IMR-90 (cell line): ENCODE measurements around the gene N4BP2. TPM values are rescaled to one million over a fixed set of nuclear protein-coding genes. Genes with fewer than 3 reads are reported as not detected.

ENCODE experiments used
- ATAC-seq: fragments of 200-7000 bp; cut with Tn5 transposase; 2 replicates; pipeline ENCODE4 v1.9.1; 2020; ENCODE audit warnings: low read depth, mild to moderate bottlenecking, moderate library complexity
- BruUV-seq: library from RNA; stranded (reverse); fragments of 400-500 nt; replicated peaks from 2 replicates; lab custom pipeline; 2021; lab: Mats Ljungman, UMichigan
- CTCF ChIA-PET: fragments of 300-600 bp; formaldehyde crosslinking; extraction: SDS; loops from one replicate; lab custom pipeline; 2021; ENCODE audit warnings: antibody characterized with exemption; lab: Yijun Ruan, JAX
- POLR2A ChIA-PET: fragments of 300-600 bp; sonication (Branson Sonifier 250); formaldehyde crosslinking; loops from one replicate; lab custom pipeline; 2022; ENCODE audit warnings: antibody characterized with exemption; ENCODE audit not compliant: unreplicated experiment; lab: Charles Lee
- DNase-seq: peaks from one replicate; pipeline ENCODE4 v3.0.0; 2013
- H2AFZ ChIP-seq: replicated peaks from 2 replicates; pipeline ENCODE3; 2013; ENCODE audit warnings: low read length, mild to moderate bottlenecking; ENCODE audit not compliant: poor library complexity
- H2AK5ac ChIP-seq: 2 replicates; pipeline ENCODE4 v1.6.1; 2013; ENCODE audit warnings: low read depth, low read length, inconsistent platforms
- H2AK9ac ChIP-seq: replicated peaks from 2 replicates; pipeline ENCODE3; 2013; ENCODE audit warnings: mild to moderate bottlenecking, low read depth, low read length, moderate library complexity; ENCODE audit not compliant: poor library complexity
- H2BK120ac ChIP-seq: 2 replicates; pipeline ENCODE4 v1.6.1; 2013; ENCODE audit warnings: low read depth, low read length, inconsistent platforms
- H2BK15ac ChIP-seq: 3 replicates; pipeline ENCODE4 v1.6.1; 2013; ENCODE audit warnings: low read depth, low read length, inconsistent platforms
- H2BK20ac ChIP-seq: 2 replicates; pipeline ENCODE4 v1.6.1; 2013; ENCODE audit warnings: low read depth, mild to moderate bottlenecking, inconsistent platforms, low read length, moderate library complexity
- H2BK5ac ChIP-seq: 2 replicates; pipeline ENCODE4 v1.6.1; 2013; ENCODE audit warnings: mild to moderate bottlenecking, low read depth, low read length, inconsistent platforms; ENCODE audit not compliant: poor library complexity, severe bottlenecking
- H3K14ac ChIP-seq: replicated peaks from 2 replicates; pipeline ENCODE4 v1.6.1; 2013; ENCODE audit warnings: low read depth, low read length, inconsistent platforms
- H3K18ac ChIP-seq: 2 replicates; pipeline ENCODE4 v1.6.1; 2013; ENCODE audit warnings: low read depth, low read length, control low read depth
- H3K23ac ChIP-seq: 2 replicates; pipeline ENCODE4 v1.6.1; 2013; ENCODE audit warnings: low read depth, low read length, inconsistent platforms
- H3K27ac ChIP-seq: 2 replicates; pipeline ENCODE4 v1.5.1; 2013; ENCODE audit warnings: mild to moderate bottlenecking, control low read depth, low read length; ENCODE audit not compliant: insufficient read depth
- H3K27me3 ChIP-seq: 2 replicates; pipeline ENCODE4 v1.6.1; 2013; ENCODE audit warnings: low read length; ENCODE audit not compliant: control insufficient read depth, insufficient read depth
- H3K36me3 ChIP-seq: 2 replicates; pipeline ENCODE4 v1.6.1; 2013; ENCODE audit warnings: low read length, mixed read lengths; ENCODE audit not compliant: control insufficient read depth, insufficient read depth
- H3K4ac ChIP-seq: 2 replicates; pipeline ENCODE4 v1.6.1; 2013; ENCODE audit warnings: low read depth, low read length, inconsistent platforms
- H3K4me1 ChIP-seq: 2 replicates; pipeline ENCODE4 v1.6.1; 2013; ENCODE audit warnings: low read length, mixed read lengths; ENCODE audit not compliant: control insufficient read depth, insufficient read depth
- H3K4me2 ChIP-seq: 2 replicates; pipeline ENCODE4 v1.6.1; 2013; ENCODE audit warnings: low read depth, mild to moderate bottlenecking, control low read depth, low read length, moderate library complexity
- H3K4me3 ChIP-seq: 2 replicates; pipeline ENCODE4 v1.5.1; 2013; ENCODE audit warnings: low read depth, mild to moderate bottlenecking, control low read depth, low read length, moderate library complexity; ENCODE audit not compliant: insufficient read depth
- H3K56ac ChIP-seq: 2 replicates; pipeline ENCODE4 v1.6.1; 2013; ENCODE audit warnings: low read length, inconsistent platforms; ENCODE audit not compliant: insufficient read depth; ENCODE audit errors: extremely low read depth
- H3K79me1 ChIP-seq, 2 experiments: 2 replicates each; pipeline ENCODE4 v1.6.1; 2013; ENCODE audit warnings: low read length in 2 of 2, inconsistent platforms in 1 of 2, low read depth in 1 of 2
- H3K9ac ChIP-seq: 2 replicates; pipeline ENCODE4 v1.6.1; 2013; ENCODE audit warnings: low read depth, low read length, control low read depth
- H3K9me1 ChIP-seq: 2 replicates; pipeline ENCODE4 v1.6.1; 2013; ENCODE audit warnings: low read length, inconsistent platforms; ENCODE audit not compliant: insufficient read depth
- H3K9me3 ChIP-seq: 2 replicates; pipeline ENCODE4 v1.6.1; 2013; ENCODE audit warnings: low read length; ENCODE audit not compliant: control insufficient read depth, insufficient read depth
- H4K20me1 ChIP-seq: 2 replicates; pipeline ENCODE4 v1.6.1; 2013; ENCODE audit warnings: low read length, inconsistent platforms; ENCODE audit not compliant: insufficient read depth
- H4K5ac ChIP-seq: 2 replicates; pipeline ENCODE4 v1.6.1; 2013; ENCODE audit warnings: mild to moderate bottlenecking, low read depth, low read length, control low read depth
- H4K8ac ChIP-seq, 2 experiments: 2 replicates each; pipeline ENCODE4 v1.6.1; 2013; ENCODE audit warnings: low read depth in 2 of 2, low read length in 2 of 2, control low read depth in 1 of 2, inconsistent platforms in 1 of 2
- H4K91ac ChIP-seq: 2 replicates; pipeline ENCODE4 v1.6.1; 2013; ENCODE audit warnings: low read depth, low read length, inconsistent platforms; ENCODE audit not compliant: insufficient read depth
- CEBPB ChIP-seq: IDR thresholded peaks from 2 replicates; pipeline ENCODE4 v1.6.1; 2012; ENCODE audit warnings: low read depth, low read length, improper control_type of control experiment
- CHD1 ChIP-seq: IDR thresholded peaks from 2 replicates; pipeline ENCODE4 v1.6.1; 2012; ENCODE audit warnings: low read depth, low read length, improper control_type of control experiment
- ELK1 ChIP-seq: fragments of 150-350 bp; IDR thresholded peaks from 2 replicates; pipeline ENCODE4 v1.6.1; 2016; ENCODE audit warnings: low read depth, mild to moderate bottlenecking, low read length, moderate library complexity, borderline replicate concordance
- FOS ChIP-seq: fragments of 150-350 bp; IDR thresholded peaks from 2 replicates; pipeline ENCODE4 v1.6.1; 2016; ENCODE audit warnings: low read depth, low read length
- MAFK ChIP-seq: IDR thresholded peaks from 2 replicates; pipeline ENCODE4 v1.6.1; 2012; ENCODE audit warnings: low read depth, low read length, improper control_type of control experiment
- NFE2L2 ChIP-seq: fragments of 150-350 bp; IDR thresholded peaks from 2 replicates; pipeline ENCODE4 v1.6.1; 2016; ENCODE audit warnings: low read depth, mild to moderate bottlenecking, low read length
- POLR2A ChIP-seq: IDR thresholded peaks from 2 replicates; pipeline ENCODE4 v1.6.1; 2012; ENCODE audit warnings: mild to moderate bottlenecking, low read depth, low read length
- RCOR1 ChIP-seq: IDR thresholded peaks from 2 replicates; pipeline ENCODE4 v1.6.1; 2012; ENCODE audit warnings: mild to moderate bottlenecking, low read length, improper control_type of control experiment; ENCODE audit not compliant: insufficient replicate concordance
- USF2 ChIP-seq: fragments of 150-350 bp; IDR thresholded peaks from 2 replicates; pipeline ENCODE4 v1.6.1; 2017; ENCODE audit warnings: mild to moderate bottlenecking, antibody characterized with exemption, low read length, low read depth
- WGBS, 2 experiments: methylation state at CpG; one replicate each; pipeline versions ENCODE4 v1.1.5 to v1.1.7; 2013; ENCODE audit warnings: missing lambda C conversion rate in 2 of 2; ENCODE audit not compliant: insufficient read length in 1 of 2; ENCODE audit errors: extremely low coverage in 2 of 2; 5-methylcytosine and 5-hydroxymethylcytosine counted together
- dilution Hi-C: fragments of 300-500 bp; cut with HindIII; formaldehyde crosslinking; loops from one replicate; pipeline ENCODE4 v1.14.3; 2018; ENCODE audit warnings: low sequenced_read_pairs; ENCODE audit not compliant: unreplicated experiment
- in situ Hi-C: fragments of 300-500 bp; cut with MboI; formaldehyde crosslinking; loops from 3 replicates; pipeline ENCODE4 v1.14.3; 2019; ENCODE audit warnings: low sequenced_read_pairs, inconsistent platforms, mixed read lengths
- intact Hi-C: fragments of 100-400 bp; cut with micrococcal nuclease; formaldehyde crosslinking; loops from 2 replicates; pipeline ENCODE4 v1.10.0; 2022
- polyA plus RNA-seq, 3 experiments: library from polyadenylated mRNA; depleted of rRNA; stranded (reverse); fragments of >200 nt; gene quantifications; 2 replicates each; pipeline ENCODE4 v1.2.3, GENCODE V29; 2012; ENCODE audit warnings: low replicate concordance in 1 of 3
- total RNA-seq: library from RNA; depleted of rRNA; stranded (reverse); fragments of >200 nt; gene quantifications from 2 replicates; pipeline ENCODE4 v1.2.3, GENCODE V29; 2012

Gene N4BP2
- total and polyA plus RNA-seq, 2 of the 4 experiments (the other 2 are of a cell fraction): 0.84 to 2.2 TPM

GRCh38 chr4:40160258-40160657 lies 103.6 kb downstream of the N4BP2 start:
- DNase-seq (no peak), ATAC-seq (no peak)
- H3K4me2 ChIP-seq: no peak overlapping the region
- H4K8ac ChIP-seq: no peak overlapping the region
- TF ChIP-seq CEBPB: no peak
- TF ChIP-seq MAFK: no peak
- TF ChIP-seq POLR2A: no peak
- TF ChIP-seq NFE2L2: no peak
- TF ChIP-seq ELK1: no peak
- no peak for TF ChIP-seq FOS
- no peak for TF ChIP-seq CHD1
- TF ChIP-seq USF2: no peak
- TF ChIP-seq RCOR1: no peak
- H2BK120ac ChIP-seq: no peak overlapping the region
- no peak overlapping the region for H3K18ac ChIP-seq
- no peak overlapping the region for H2BK20ac ChIP-seq
- no peak overlapping the region for H2AFZ ChIP-seq
- H3K36me3 ChIP-seq: no peaks in the 10 kb centered on the region
- POLR2A ChIA-PET: no interaction called here
- no peak overlapping the region for H4K5ac ChIP-seq
- H3K79me1 ChIP-seq: no peaks in the 10 kb centered on the region
- no TSS peak for BruUV-seq
- H3K9me1 ChIP-seq: no peaks in the 10 kb centered on the region
- no CpG with 5 or more reads among the region's 9 CpGs for WGBS, 2 experiments
- H2BK15ac ChIP-seq: no peak overlapping the region
- H2AK5ac ChIP-seq: no peak overlapping the region
- in situ Hi-C loops (no loop called here), dilution Hi-C loops (no loop called here), intact Hi-C loops (no loop called here)
- H2AK9ac ChIP-seq: no peak overlapping the region
- no peak overlapping the region for H3K56ac ChIP-seq
- H3K4me1 ChIP-seq: no peaks in the 10 kb centered on the region
- H3K27me3 ChIP-seq: no peaks in the 10 kb centered on the region
- no peak overlapping the region for H3K27ac ChIP-seq
- no peak overlapping the region for H3K4me3 ChIP-seq
- H3K23ac ChIP-seq: no peak overlapping the region
- no peak overlapping the region for H2BK5ac ChIP-seq
- no peak overlapping the region for H3K4ac ChIP-seq
- H3K9me3 ChIP-seq: no peaks in the 10 kb centered on the region
- no peaks in the 10 kb centered on the region for H4K20me1 ChIP-seq
- H3K14ac ChIP-seq: no peak overlapping the region
- CTCF ChIA-PET: no interaction called here
- H3K9ac ChIP-seq: no peak overlapping the region
- H4K91ac ChIP-seq: no peak overlapping the region
